ENCODE measurements around the gene TCFL5.

Gene TCFL5

GRCh38 chr20:62841705-62842212, 19.9 kb downstream of the TCFL5 start:
- H3K27me3 Mint-ChIP-seq (ENCODE audit: low read depth) = no peaks in the 10 kb centered on the region
- H3K27ac Mint-ChIP-seq = no peak overlapping the region
- H3K9me3 Mint-ChIP-seq = no peaks in the 10 kb centered on the region
- H3K4me1 Mint-ChIP-seq = peaks cover 16% of the 10 kb centered on the region
- TF ChIP-seq, protein P1, sequence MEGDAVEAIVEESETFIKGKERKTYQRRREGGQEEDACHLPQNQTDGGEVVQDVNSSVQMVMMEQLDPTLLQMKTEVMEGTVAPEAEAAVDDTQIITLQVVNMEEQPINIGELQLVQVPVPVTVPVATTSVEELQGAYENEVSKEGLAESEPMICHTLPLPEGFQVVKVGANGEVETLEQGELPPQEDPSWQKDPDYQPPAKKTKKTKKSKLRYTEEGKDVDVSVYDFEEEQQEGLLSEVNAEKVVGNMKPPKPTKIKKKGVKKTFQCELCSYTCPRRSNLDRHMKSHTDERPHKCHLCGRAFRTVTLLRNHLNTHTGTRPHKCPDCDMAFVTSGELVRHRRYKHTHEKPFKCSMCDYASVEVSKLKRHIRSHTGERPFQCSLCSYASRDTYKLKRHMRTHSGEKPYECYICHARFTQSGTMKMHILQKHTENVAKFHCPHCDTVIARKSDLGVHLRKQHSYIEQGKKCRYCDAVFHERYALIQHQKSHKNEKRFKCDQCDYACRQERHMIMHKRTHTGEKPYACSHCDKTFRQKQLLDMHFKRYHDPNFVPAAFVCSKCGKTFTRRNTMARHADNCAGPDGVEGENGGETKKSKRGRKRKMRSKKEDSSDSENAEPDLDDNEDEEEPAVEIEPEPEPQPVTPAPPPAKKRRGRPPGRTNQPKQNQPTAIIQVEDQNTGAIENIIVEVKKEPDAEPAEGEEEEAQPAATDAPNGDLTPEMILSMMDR (IDR thresholded peaks at IDR 0.05; ENCODE audit: unreplicated experiment in 3 of 3) = no peak
- no peak overlapping the region for H3K4me3 Mint-ChIP-seq
- H3K36me3 Mint-ChIP-seq (ENCODE audit: low read depth) = peaks cover 12% of the 10 kb centered on the region

GRCh38 chr20:62840244-62841197, 21.1 kb downstream of the TCFL5 start:
- TF ChIP-seq, protein P1 (IDR thresholded peaks at IDR 0.05; ENCODE audit: unreplicated experiment in 3 of 3) = no peak
- no peaks in the 10 kb centered on the region for H3K9me3 Mint-ChIP-seq
- H3K27ac Mint-ChIP-seq = no peak overlapping the region
- H3K4me1 Mint-ChIP-seq = peaks cover 9% of the 10 kb centered on the region
- no peak overlapping the region for H3K4me3 Mint-ChIP-seq
- H3K36me3 Mint-ChIP-seq (ENCODE audit: low read depth) = peaks cover 6% of the 10 kb centered on the region
- H3K27me3 Mint-ChIP-seq (ENCODE audit: low read depth) = no peaks in the 10 kb centered on the region

DNA sequence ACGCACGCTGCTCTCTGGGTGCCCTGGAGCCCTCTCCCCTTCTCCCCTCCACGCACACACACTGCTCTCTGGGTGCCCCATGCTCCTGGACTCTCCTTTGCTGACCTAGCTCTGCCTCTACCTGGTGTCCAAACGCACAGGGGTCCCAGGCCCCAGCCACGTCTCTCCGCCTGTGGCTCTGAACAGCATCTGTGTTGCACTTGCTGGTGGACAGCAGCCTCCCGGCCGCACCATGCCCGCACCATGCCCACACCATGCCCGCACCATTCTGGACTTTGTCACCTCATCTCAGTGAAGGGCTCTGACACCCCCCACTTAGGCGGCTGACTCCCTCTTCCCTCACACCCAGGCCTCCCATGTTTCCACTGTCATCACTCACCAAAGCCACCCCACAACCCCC, 21.8 kb downstream of the TCFL5 start:
- H3K9me3 Mint-ChIP-seq = no peaks in the 10 kb centered on the region
- TF ChIP-seq, protein P1 (IDR thresholded peaks at IDR 0.05; ENCODE audit: unreplicated experiment in 3 of 3) = no peak
- no peak overlapping the region for H3K4me3 Mint-ChIP-seq
- H3K27me3 Mint-ChIP-seq (ENCODE audit: low read depth) = peaks cover 5% of the 10 kb centered on the region
- H3K36me3 Mint-ChIP-seq (ENCODE audit: low read depth) = peaks cover 3% of the 10 kb centered on the region
- H3K4me1 Mint-ChIP-seq = peaks cover 11% of the 10 kb centered on the region
- no peak overlapping the region for H3K27ac Mint-ChIP-seq

DNA sequence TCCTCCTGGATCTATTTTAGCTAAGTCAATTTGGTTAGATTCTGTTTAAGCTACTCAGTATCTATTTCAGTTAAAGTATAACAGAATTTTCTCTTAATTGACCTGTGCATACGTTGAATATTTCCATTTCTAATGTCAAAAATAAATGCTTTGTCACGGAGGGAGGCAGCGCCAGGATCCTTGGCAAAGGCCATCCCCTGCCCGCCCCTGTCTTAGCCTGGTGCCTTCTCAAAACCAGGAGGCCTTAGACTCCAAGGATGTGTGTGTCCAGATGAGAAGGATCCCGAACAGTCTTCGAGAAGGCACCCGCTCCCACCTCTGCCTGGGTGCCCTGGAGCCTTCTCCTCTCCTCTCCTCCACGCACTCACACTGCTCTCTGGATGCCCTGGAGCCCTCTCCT, 22.4 kb downstream of the TCFL5 start:
- H3K36me3 Mint-ChIP-seq (ENCODE audit: low read depth) = peaks cover 3% of the 10 kb centered on the region
- peaks cover 11% of the 10 kb centered on the region for H3K4me1 Mint-ChIP-seq
- TF ChIP-seq, protein P1 (IDR thresholded peaks at IDR 0.05; ENCODE audit: unreplicated experiment in 3 of 3) = no peak

DNA sequence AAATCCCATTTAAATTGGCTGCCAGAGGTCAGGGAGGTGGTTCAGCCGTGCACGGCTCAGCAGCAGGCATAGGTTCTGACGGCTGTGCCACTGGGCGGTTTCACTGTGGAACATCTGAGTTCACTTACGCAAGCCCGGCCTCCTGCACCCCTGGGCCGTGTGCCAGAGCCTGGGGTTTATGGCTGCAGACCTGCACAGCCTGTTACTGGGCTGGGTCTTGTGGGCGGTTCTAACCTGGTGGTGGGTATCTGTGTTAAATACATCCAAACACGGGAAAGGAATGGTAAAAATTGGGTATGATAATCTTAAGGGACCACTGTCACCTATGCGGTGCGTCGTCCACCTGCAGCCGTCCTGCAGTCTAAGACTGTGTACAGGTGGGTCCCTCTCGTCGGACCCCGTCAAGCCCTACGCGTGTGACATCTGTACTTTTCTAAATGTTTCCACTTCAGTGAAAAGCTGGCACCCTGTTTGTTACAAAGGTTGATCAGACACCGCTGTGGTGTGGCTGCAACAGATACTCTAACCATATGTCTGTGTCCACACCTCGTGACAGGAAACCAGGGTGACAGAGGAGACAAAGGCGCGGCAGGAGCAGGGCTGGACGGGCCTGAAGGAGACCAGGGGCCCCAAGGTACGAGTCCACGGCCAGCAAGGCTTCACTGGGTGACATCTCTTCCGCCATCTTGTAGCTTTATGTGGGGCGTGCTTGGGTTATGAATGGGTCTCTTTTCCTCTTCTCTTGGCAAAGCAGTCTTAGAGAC, 23.3 kb downstream of the TCFL5 start:
- TF ChIP-seq, protein P1 (IDR thresholded peaks at IDR 0.05; ENCODE audit: unreplicated experiment in 3 of 3) = no peak
- H3K36me3 Mint-ChIP-seq (ENCODE audit: low read depth) = no peaks in the 10 kb centered on the region
- no peak overlapping the region for H3K27ac Mint-ChIP-seq

More for the DNA sequence above, 22.4 kb downstream of the TCFL5 start:
- Mint-ChIP-seq H3K27me3 (ENCODE audit: low read depth) (peaks cover 5% of the 10 kb centered on the region), H3K4me3 (no peak overlapping the region), H3K27ac (no peak overlapping the region), H3K9me3 (no peaks in the 10 kb centered on the region)

More for the DNA sequence above, 23.3 kb downstream of the TCFL5 start:
- peaks cover 11% of the 10 kb centered on the region for H3K4me1 Mint-ChIP-seq
- no peaks in the 10 kb centered on the region for H3K9me3 Mint-ChIP-seq
- peaks cover 5% of the 10 kb centered on the region for H3K27me3 Mint-ChIP-seq (ENCODE audit: low read depth)
- no peak overlapping the region for H3K4me3 Mint-ChIP-seq
